Cerebellar nuclear complex (tissue), 1 donor: ENCODE data around the gene OBSL1.

Source experiments
- DNase-seq, 2 experiments: peaks; one replicate each; lab custom pipeline; 2025; lab: John Stamatoyannopoulos, UW

The OBSL1 gene

GRCh38 chr2:219571311-219572236, at the start of gene OBSL1:
OBSL1 (minus strand) TSS chr2:219571539; CDS start chr2:219571232, 307 bp downstream.
- no peak for DNase-seq

- no peak for DNase-seq
Observed at GRCh38 chr2:219620546-219620945, 49.2 kb upstream of the OBSL1 start.

- DNase-seq = no peak
Observed at GRCh38 chr2:219619235-219619634, 47.9 kb upstream of the OBSL1 start.

- no peak for DNase-seq
Observed at GRCh38 chr2:219618733-219619122, 47.4 kb upstream of the OBSL1 start.

GRCh38 chr2:219616550-219616949, 45.2 kb upstream of the OBSL1 start:
- no peak for DNase-seq

GRCh38 chr2:219615894-219616293, 44.6 kb upstream of the OBSL1 start:
- no peak for DNase-seq

- DNase-seq = no peak
Observed at GRCh38 chr2:219615036-219615435, 43.7 kb upstream of the OBSL1 start.

GRCh38 chr2:219614076-219614860, 42.9 kb upstream of the OBSL1 start:
- no peak for DNase-seq

GRCh38 chr2:219613461-219614070, 42.2 kb upstream of the OBSL1 start:
- DNase-seq = no peak

- no peak for DNase-seq
Observed at GRCh38 chr2:219612577-219613286, 41.4 kb upstream of the OBSL1 start.

GRCh38 chr2:219611866-219612576, 40.7 kb upstream of the OBSL1 start:
- DNase-seq = no peak

GRCh38 chr2:219611306-219611705, 40.0 kb upstream of the OBSL1 start:
- no peak for DNase-seq

GRCh38 chr2:219609149-219609750, 37.9 kb upstream of the OBSL1 start:
- DNase-seq = no peak

GRCh38 chr2:219608399-219608964, 37.1 kb upstream of the OBSL1 start:
- DNase-seq = no peak

GRCh38 chr2:219607931-219608330, 36.6 kb upstream of the OBSL1 start:
- DNase-seq = no peak

- no peak for DNase-seq
Observed at GRCh38 chr2:219605607-219605954, 34.2 kb upstream of the OBSL1 start.

GRCh38 chr2:219603771-219604170, 32.4 kb upstream of the OBSL1 start:
- no peak for DNase-seq

- DNase-seq = no peak
Observed at GRCh38 chr2:219598308-219599078, 27.2 kb upstream of the OBSL1 start.

GRCh38 chr2:219597552-219598307, 26.4 kb upstream of the OBSL1 start, which contains the start of gene STK11IP:
STK11IP (plus strand) TSS chr2:219597857; CDS start chr2:219598120, 263 bp downstream.
- peak; percentile 58 to 83 for DNase-seq
